ENCODE measurements around the gene VARS1.

VARS1 gene

GRCh38 chr6:31767096-31767645, 28.4 kb downstream of the VARS1 start:
- Histone ChIP-seq H3K9me3 (no peaks in the 10 kb centered on the region), H3K4me3 (ENCODE audit: low read depth, low read length) (no peak overlapping the region), H3K4me1 (no peaks in the 10 kb centered on the region), H3K36me3 (no peaks in the 10 kb centered on the region), H3K27me3 (no peaks in the 10 kb centered on the region)
- TF ChIP-seq, protein P1, sequence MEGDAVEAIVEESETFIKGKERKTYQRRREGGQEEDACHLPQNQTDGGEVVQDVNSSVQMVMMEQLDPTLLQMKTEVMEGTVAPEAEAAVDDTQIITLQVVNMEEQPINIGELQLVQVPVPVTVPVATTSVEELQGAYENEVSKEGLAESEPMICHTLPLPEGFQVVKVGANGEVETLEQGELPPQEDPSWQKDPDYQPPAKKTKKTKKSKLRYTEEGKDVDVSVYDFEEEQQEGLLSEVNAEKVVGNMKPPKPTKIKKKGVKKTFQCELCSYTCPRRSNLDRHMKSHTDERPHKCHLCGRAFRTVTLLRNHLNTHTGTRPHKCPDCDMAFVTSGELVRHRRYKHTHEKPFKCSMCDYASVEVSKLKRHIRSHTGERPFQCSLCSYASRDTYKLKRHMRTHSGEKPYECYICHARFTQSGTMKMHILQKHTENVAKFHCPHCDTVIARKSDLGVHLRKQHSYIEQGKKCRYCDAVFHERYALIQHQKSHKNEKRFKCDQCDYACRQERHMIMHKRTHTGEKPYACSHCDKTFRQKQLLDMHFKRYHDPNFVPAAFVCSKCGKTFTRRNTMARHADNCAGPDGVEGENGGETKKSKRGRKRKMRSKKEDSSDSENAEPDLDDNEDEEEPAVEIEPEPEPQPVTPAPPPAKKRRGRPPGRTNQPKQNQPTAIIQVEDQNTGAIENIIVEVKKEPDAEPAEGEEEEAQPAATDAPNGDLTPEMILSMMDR (IDR thresholded peaks at IDR 0.05; ENCODE audit: low read depth, low read length) = no peak
- DNase-seq = no peak

- Histone ChIP-seq H3K4me1 (no peaks in the 10 kb centered on the region), H3K27me3 (no peaks in the 10 kb centered on the region), H3K9me3 (no peaks in the 10 kb centered on the region), H3K36me3 (no peaks in the 10 kb centered on the region), H3K4me3 (ENCODE audit: low read depth, low read length) (peak overlapping the region; percentile 44)
- TF ChIP-seq, protein P1 (IDR thresholded peaks at IDR 0.05; ENCODE audit: low read depth, low read length) = no peak
- DNase-seq = peak; percentile 66
These were observed 29.4 kb downstream of the VARS1 start for GRCh38 chr6:31765910-31766794.

DNA sequence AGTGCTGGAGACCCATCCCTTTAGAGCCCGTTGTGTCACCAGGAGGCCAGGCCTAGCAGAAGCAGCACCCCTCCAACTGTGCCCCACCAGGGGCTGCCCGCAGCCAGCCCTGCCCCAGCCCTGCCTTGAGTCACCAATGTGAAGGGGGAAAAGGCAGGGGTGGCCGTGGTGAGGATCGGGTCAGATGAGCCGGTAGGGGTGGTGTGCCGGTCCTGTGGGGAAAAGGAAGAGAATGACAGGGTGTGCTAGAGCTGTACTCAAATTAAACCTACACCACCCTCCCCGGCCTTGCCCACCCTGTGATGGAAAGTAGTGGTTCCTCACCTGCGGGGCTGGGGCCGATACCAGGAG, 30.0 kb downstream of the VARS1 start:
- Histone ChIP-seq H3K36me3 (no peaks in the 10 kb centered on the region), H3K4me1 (no peaks in the 10 kb centered on the region), H3K4me3 (ENCODE audit: low read depth, low read length) (no peak overlapping the region), H3K9me3 (no peaks in the 10 kb centered on the region), H3K27me3 (no peaks in the 10 kb centered on the region)
- no peak for DNase-seq
- TF ChIP-seq, protein P1 (IDR thresholded peaks at IDR 0.05; ENCODE audit: low read depth, low read length) = no peak

- DNase-seq = no peak
- H3K4me1 ChIP-seq = no peaks in the 10 kb centered on the region
- H3K4me3 ChIP-seq (ENCODE audit: low read depth, low read length) = no peak overlapping the region
- TF ChIP-seq, protein P1 (IDR thresholded peaks at IDR 0.05; ENCODE audit: low read depth, low read length) = no peak
- H3K9me3 ChIP-seq = no peaks in the 10 kb centered on the region
- no peaks in the 10 kb centered on the region for H3K27me3 ChIP-seq
- no peaks in the 10 kb centered on the region for H3K36me3 ChIP-seq
These were observed 31.4 kb downstream of the VARS1 start for GRCh38 chr6:31764198-31764597.

GRCh38 chr6:31763619-31763940, 32.0 kb downstream of the VARS1 start:
- Histone ChIP-seq H3K9me3 (no peaks in the 10 kb centered on the region), H3K4me1 (no peaks in the 10 kb centered on the region), H3K27me3 (no peaks in the 10 kb centered on the region), H3K36me3 (no peaks in the 10 kb centered on the region), H3K4me3 (ENCODE audit: low read depth, low read length) (no peak overlapping the region)
- TF ChIP-seq, protein P1 (IDR thresholded peaks at IDR 0.05; ENCODE audit: low read depth, low read length) = no peak
- no peak for DNase-seq

All from BE2C (cell line).